HFF-Myc (cell line): ENCODE measurements around the gene PPM1M.
A peak's percentile ranks its signal among the peaks of the same experiment; 100 is the strongest.
"Not testable (repeated sequence)": the region's sequence is repeated elsewhere in the genome, so short reads cannot be mapped to it uniquely, and the experiment has no call there.

Experiments used
- DNase-seq: peaks from one replicate; pipeline ENCODE4 v3.0.0-alpha.2; 2011; ENCODE audit warnings: low read depth; ENCODE audit errors: extremely low read depth
- H3K4me3 ChIP-seq: replicated peaks from 2 replicates; pipeline ENCODE4 v1.5.1; 2011; ENCODE audit warnings: low read depth, mild to moderate bottlenecking, control low read depth, low read length
- TF ChIP-seq, protein P1 (sequence below): IDR thresholded peaks from 2 replicates; pipeline ENCODE4 v1.5.1; 2012; ENCODE audit warnings: mild to moderate bottlenecking, low read depth, low read length, control low read depth; ENCODE audit errors: missing control alignments

The PPM1M gene

DNA sequence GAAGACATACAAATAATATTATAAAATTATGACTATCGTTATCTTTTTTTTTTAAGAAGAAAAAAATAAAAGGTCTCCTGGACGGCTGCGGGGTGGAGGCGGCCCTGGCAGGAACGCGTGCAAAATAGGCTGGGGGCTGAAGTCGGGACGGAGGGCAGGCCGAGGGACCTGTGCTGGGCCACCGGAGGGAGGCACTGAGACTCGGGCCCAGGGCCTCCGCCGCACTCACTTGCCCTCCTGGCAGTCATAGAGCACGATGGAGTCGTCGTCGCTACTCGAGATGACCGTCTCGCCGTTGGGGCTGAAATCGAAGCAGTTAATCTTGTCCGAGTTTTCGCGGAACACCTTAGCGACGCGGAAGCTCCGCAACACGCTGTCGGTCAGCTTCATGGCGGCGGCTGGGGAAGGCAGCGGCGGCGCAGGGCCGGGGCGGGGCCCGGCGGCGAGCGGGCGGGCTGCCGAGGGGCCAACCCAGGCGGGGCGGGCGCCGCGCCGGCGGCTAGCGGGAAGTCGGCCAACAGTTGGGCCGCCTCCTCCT is 32.5 kb downstream of the PPM1M start:
- TF ChIP-seq, protein P1, sequence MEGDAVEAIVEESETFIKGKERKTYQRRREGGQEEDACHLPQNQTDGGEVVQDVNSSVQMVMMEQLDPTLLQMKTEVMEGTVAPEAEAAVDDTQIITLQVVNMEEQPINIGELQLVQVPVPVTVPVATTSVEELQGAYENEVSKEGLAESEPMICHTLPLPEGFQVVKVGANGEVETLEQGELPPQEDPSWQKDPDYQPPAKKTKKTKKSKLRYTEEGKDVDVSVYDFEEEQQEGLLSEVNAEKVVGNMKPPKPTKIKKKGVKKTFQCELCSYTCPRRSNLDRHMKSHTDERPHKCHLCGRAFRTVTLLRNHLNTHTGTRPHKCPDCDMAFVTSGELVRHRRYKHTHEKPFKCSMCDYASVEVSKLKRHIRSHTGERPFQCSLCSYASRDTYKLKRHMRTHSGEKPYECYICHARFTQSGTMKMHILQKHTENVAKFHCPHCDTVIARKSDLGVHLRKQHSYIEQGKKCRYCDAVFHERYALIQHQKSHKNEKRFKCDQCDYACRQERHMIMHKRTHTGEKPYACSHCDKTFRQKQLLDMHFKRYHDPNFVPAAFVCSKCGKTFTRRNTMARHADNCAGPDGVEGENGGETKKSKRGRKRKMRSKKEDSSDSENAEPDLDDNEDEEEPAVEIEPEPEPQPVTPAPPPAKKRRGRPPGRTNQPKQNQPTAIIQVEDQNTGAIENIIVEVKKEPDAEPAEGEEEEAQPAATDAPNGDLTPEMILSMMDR, result peak; percentile 14
- peak overlapping the region; percentile 84 for H3K4me3 ChIP-seq
- DNase-seq, result no peak

- peak; percentile 48 for DNase-seq
- TF ChIP-seq, protein P1, result peak; percentile 58
- peak within 1 kb of the TSS; percentile 84 for H3K4me3 ChIP-seq
These were observed 33.0 kb downstream of the PPM1M start, which contains the start of gene WDR82 for GRCh38 chr3:52278510-52279069. TSS of gene WDR82 (minus strand) at chr3:52278649. CDS start at chr3:52278361, 288 bp downstream.

DNA sequence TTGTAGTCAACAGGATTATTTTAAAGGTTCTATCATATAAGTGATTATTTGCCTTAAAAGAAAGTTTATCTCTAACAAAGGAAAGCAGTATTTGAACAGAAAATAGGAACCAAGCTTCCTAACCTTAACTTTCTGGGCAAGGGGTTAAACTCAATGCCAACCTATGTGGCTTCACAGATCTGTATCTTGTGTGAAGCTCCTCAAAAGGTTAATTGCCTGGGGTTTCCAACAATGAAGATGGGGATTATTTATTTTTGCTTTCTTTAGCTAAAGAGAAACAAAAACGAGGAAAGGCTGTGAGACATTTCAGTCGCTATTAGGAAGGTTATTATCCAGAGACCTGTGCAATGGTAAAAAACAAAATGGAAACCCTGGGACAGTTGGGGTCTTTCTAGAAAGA is 34.0 kb downstream of the PPM1M start:
- TF ChIP-seq, protein P1, result no peak
- H3K4me3 ChIP-seq, result peak overlapping the region; percentile 84
- no peak for DNase-seq

- DNase-seq, result no peak
- TF ChIP-seq, protein P1, result no peak
- no peak overlapping the region for H3K4me3 ChIP-seq
These were observed 34.5 kb downstream of the PPM1M start for GRCh38 chr3:52280050-52280461.

GRCh38 chr3:52281981-52282801 is 36.6 kb downstream of the PPM1M start:
- TF ChIP-seq, protein P1, result no peak
- H3K4me3 ChIP-seq, result no peak overlapping the region
- DNase-seq, result no peak

- no peak overlapping the region for H3K4me3 ChIP-seq
- TF ChIP-seq, protein P1, result no peak
- DNase-seq, result no peak
These were observed 37.7 kb downstream of the PPM1M start for GRCh38 chr3:52283306-52283705.

- not testable (repeated sequence) for DNase-seq, H3K4me3 ChIP-seq
These were observed 38.5 kb downstream of the PPM1M start for GRCh38 chr3:52284051-52284450.
